H1 (cell line): ENCODE data around the gene CTBP2. TPM values are rescaled to one million over a fixed set of nuclear protein-coding genes. Genes with fewer than 3 reads are reported as not detected.

Experiments
- SIN3A ChIP-seq, 2 experiments: IDR thresholded peaks in 1 of 2; conservative IDR thresholded peaks in 1 of 2; 2 replicates each; pipeline ENCODE4 v1.6.1; 2011 to 2012; ENCODE audit warnings: low read length in 2 of 2, improper control_type of control experiment in 1 of 2, low read depth in 1 of 2, mild to moderate bottlenecking in 1 of 2
- SP4 ChIP-seq: IDR thresholded peaks from 2 replicates; pipeline ENCODE4 v1.6.1; 2012; ENCODE audit warnings: low read length, inconsistent platforms
- TEAD4 ChIP-seq: IDR thresholded peaks from 2 replicates; pipeline ENCODE4 v1.6.1; 2012; ENCODE audit warnings: low read depth, low read length, inconsistent platforms, mixed read lengths
- polyA plus RNA-seq, 7 experiments: library from polyadenylated mRNA; depleted of rRNA in 3 of 7; stranded (reverse) in 5 of 7; unstranded in 2 of 7; fragments of >200 nt in 5 of 7; fragments of 200-250 nt in 2 of 7; gene quantifications; 1 replicate in 5 of 7; 2 replicates in 1 of 7; 4 replicates in 1 of 7; pipeline versions ENCODE4 v1.2.1 to v1.2.3, GENCODE V29; 2011 to 2013; ENCODE audit warnings: missing spikeins in 2 of 7, mixed read lengths in 2 of 7
- total RNA-seq: library from RNA; stranded (reverse); fragmentation: NEBNext Ultra II Directional; extraction: Animal tissue kit (Norgen Biotek cat#: 25700); gene quantifications from 2 replicates; pipeline ENCODE4 v1.2.1, GENCODE V29; 2021

Gene CTBP2
- total and polyA plus RNA-seq, 2 of the 8 experiments (the other 6 are each of a cell fraction or from before 2014, with no cell fraction given): 208 to 221 TPM

GRCh38 chr10:125076891-125077541, 83.3 kb downstream of the CTBP2 start (continued):
- TF ChIP-seq SIN3A (conservative IDR thresholded peaks at IDR 0.05 in 1 of 2, IDR thresholded peaks at IDR 0.05 in 1 of 2; ENCODE audit: low read depth in 1 of 2, low read length in 2 of 2): no peak
- no peak for TF ChIP-seq SP4
- TF ChIP-seq TEAD4: no peak
